Activated CD8-positive, alpha-beta memory T cell treated with anti-CD3 and anti-CD28 coated beads, Interleukin-2, amount 50 U/mL, for 1 hour (primary cell): ENCODE results near the gene SOHLH1.

Experiments
- DNase-seq: peaks from one replicate; pipeline ENCODE4 v3.0.0-alpha.2; 2020; ENCODE audit errors: extremely low read depth

SOHLH1 gene

GRCh38 chr9:135703726-135704125, 4.4 kb upstream of the SOHLH1 start:
- no peak for DNase-seq

- no peak for DNase-seq
Observed at GRCh38 chr9:135701959-135702721, 2.9 kb upstream of the SOHLH1 start, which contains the start of gene KCNT1. KCNT1 (plus strand) TSS chr9:135702185; CDS start chr9:135702259, 74 bp downstream.

- DNase-seq = no peak
Observed at GRCh38 chr9:135701067-135701958, 2.0 kb upstream of the SOHLH1 start.

GRCh38 chr9:135700525-135700924, 1.2 kb upstream of the SOHLH1 start:
- DNase-seq = no peak

GRCh38 chr9:135698767-135699166, 514 bp downstream of the SOHLH1 start:
- no peak for DNase-seq

- DNase-seq = no peak
Observed at GRCh38 chr9:135698236-135698635, 1.0 kb downstream of the SOHLH1 start.

GRCh38 chr9:135697226-135697625, 2.1 kb downstream of the SOHLH1 start:
- no peak for DNase-seq

- DNase-seq = no peak
Observed at GRCh38 chr9:135696446-135696845, 2.8 kb downstream of the SOHLH1 start.

- DNase-seq = no peak
Observed at GRCh38 chr9:135695642-135696041, 3.6 kb downstream of the SOHLH1 start.

GRCh38 chr9:135695036-135695435, 4.2 kb downstream of the SOHLH1 start:
- DNase-seq = no peak

GRCh38 chr9:135694414-135694813, 4.9 kb downstream of the SOHLH1 start:
- DNase-seq = no peak

- no peak for DNase-seq
Observed at GRCh38 chr9:135693771-135694170, 5.5 kb downstream of the SOHLH1 start.

- no peak for DNase-seq
Observed at GRCh38 chr9:135693265-135693664, 6.0 kb downstream of the SOHLH1 start.

- no peak for DNase-seq
Observed at GRCh38 chr9:135692410-135692809, 6.9 kb downstream of the SOHLH1 start.

GRCh38 chr9:135690836-135691570, 8.3 kb downstream of the SOHLH1 start:
- DNase-seq = no peak

GRCh38 chr9:135689011-135689410, 10.3 kb downstream of the SOHLH1 start:
- no peak for DNase-seq

- no peak for DNase-seq
Observed at GRCh38 chr9:135687216-135687615, 12.1 kb downstream of the SOHLH1 start.

- DNase-seq = no peak
Observed at GRCh38 chr9:135684691-135685090, 14.6 kb downstream of the SOHLH1 start.

- no peak for DNase-seq
Observed at GRCh38 chr9:135683401-135684034, 15.8 kb downstream of the SOHLH1 start.

GRCh38 chr9:135681161-135681560, 18.1 kb downstream of the SOHLH1 start:
- DNase-seq = no peak

- no peak for DNase-seq
Observed at GRCh38 chr9:135680056-135680455, 19.2 kb downstream of the SOHLH1 start.
